Central memory CD4-positive, alpha-beta T cell (primary cell): ENCODE results near the gene WNT9B.

Source experiments
- DNase-seq: peaks from one replicate; pipeline ENCODE4 v3.0.0; 2022

The WNT9B gene

GRCh38 chr17:46885415-46886309 lies 34.3 kb downstream of the WNT9B start:
- DNase-seq = no peak

DNA sequence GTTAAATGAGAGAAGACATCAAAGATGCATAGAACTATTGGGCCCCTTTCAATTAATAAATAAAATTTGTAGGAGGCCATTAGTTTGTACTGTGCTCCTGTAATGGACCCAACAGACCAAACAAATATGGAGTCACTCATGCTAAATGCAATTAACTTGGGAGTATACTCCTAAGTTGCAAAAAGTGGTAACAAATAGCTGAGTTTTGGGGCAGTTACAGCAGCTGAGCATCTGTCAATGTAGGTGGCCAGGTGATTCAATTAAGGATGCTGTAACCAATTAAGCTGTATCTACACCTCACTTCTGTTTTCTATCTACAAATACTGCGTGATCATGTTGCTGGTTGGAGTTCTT lies 34.9 kb downstream of the WNT9B start:
- no peak for DNase-seq

DNA sequence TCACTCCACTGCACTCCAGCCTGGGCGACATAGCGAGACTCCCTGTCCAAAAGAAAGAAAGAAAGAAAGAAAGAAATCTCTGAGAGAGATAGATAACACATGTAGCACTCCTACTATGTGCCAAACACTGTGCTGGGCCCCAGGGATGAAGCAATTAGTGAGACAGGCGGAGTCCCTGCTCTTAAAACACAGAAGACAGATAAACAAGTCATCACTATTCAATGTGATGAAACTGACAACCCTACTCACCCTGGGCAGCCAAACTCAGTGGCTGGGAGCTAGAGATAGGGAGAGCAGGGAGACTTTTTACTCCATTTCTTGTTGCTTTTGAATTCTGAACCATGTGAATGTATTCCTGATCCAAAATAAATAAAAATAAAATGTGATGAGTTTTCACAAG lies 36.3 kb downstream of the WNT9B start:
- no peak for DNase-seq

GRCh38 chr17:46888727-46889126 lies 37.3 kb downstream of the WNT9B start:
- no peak for DNase-seq

DNA sequence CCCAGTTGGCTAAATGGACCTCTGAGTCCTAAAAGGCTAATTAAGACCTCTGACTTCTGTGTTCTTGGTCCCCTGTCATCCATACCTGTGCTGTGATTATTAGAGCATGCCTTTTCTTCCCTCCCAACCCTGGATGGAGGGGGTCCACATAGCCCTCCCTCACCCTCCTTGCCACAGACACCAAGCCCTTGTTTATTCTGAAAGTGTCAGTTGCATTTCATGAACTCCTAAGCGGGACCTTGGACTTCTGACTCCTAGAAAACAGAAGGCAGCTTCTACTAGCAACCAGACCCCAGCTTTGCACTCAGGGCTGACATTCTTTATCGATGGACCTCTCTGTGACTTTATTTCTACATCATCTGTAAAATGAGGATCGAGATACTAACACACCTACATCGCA lies 38.1 kb downstream of the WNT9B start:
- DNase-seq = no peak

- no peak for DNase-seq
Observed at GRCh38 chr17:46889992-46890564, 38.7 kb downstream of the WNT9B start.

- no peak for DNase-seq
Observed at GRCh38 chr17:46890638-46891037, 39.3 kb downstream of the WNT9B start.

- no peak for DNase-seq
Observed at GRCh38 chr17:46892192-46892703, 40.9 kb downstream of the WNT9B start.

GRCh38 chr17:46894024-46894423 lies 42.6 kb downstream of the WNT9B start:
- DNase-seq = no peak

DNA sequence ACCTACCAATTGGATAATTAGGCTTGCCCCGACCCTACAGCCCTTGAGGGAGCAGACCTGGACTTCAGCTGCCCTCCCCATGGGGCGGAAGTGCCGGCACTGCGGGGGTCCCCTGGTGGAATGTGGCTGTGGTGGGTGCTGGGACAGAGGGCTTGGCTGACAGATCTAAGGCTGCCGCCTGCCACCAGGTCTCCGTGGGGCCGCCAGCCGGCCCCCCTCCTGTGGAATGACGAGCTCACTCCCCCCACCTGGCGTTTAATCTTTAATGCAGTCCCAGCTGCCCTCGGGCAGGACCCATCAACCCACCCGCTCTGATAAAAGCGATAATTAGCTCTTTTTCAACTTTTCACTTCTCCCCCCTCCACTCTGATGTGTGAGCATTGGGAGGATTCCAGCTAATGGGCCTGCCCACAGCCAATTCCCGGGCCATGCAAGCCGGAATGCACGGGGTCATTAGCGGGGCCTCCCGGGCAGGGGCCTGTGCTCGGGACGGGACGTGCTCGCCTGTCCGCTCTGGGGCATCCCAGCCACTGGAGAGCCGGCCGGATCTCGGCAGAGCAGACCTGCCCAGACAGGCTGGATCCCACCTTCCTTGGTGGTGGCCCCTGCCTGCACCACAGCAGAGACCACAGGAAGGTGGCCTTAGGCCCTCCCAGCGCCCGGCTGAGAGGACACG lies 43.2 kb downstream of the WNT9B start:
- no peak for DNase-seq

GRCh38 chr17:46895171-46895570 lies 43.8 kb downstream of the WNT9B start:
- no peak for DNase-seq

DNA sequence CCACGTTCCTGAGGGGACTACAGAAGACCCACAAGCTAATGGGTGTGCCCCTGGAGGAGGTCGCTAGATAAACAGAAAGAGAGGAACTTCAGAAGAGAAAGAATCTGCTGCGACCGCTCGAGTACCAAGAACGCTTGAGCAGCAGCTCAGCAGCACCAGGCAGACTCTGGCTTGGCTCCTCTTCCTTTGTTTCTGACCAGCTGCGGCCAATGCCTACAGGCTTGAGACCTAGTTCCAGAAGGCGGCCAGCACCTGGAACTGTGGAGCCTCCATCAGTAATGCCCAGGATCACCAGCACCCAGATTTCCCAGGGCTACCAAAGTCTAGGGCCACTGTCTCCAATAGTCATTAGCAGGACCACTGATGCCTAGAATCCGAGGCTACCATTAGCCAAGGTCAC lies 45.6 kb downstream of the WNT9B start:
- no peak for DNase-seq

- DNase-seq = no peak
Observed at GRCh38 chr17:46898364-46898763, 47.0 kb downstream of the WNT9B start.

DNA sequence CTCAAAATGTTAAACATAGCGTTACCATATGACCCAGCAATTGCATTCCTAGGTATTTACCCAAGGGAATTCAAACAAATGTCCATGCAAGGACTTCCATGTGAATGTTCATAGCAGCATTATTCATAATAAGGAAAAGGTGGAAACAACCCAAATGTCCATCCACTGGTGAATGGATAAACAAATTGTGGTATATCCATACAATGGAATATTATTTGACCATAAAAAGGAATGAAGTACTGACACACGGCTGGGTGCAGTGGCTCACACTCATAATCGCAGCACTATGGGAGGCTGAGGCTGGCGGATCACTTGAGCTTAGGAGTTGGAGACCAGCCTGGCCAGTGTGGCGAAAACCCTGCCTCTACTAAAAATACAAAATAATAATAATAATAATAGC lies 47.5 kb downstream of the WNT9B start:
- DNase-seq = no peak

GRCh38 chr17:46901291-46901690 lies 49.9 kb downstream of the WNT9B start:
- no peak for DNase-seq

DNA sequence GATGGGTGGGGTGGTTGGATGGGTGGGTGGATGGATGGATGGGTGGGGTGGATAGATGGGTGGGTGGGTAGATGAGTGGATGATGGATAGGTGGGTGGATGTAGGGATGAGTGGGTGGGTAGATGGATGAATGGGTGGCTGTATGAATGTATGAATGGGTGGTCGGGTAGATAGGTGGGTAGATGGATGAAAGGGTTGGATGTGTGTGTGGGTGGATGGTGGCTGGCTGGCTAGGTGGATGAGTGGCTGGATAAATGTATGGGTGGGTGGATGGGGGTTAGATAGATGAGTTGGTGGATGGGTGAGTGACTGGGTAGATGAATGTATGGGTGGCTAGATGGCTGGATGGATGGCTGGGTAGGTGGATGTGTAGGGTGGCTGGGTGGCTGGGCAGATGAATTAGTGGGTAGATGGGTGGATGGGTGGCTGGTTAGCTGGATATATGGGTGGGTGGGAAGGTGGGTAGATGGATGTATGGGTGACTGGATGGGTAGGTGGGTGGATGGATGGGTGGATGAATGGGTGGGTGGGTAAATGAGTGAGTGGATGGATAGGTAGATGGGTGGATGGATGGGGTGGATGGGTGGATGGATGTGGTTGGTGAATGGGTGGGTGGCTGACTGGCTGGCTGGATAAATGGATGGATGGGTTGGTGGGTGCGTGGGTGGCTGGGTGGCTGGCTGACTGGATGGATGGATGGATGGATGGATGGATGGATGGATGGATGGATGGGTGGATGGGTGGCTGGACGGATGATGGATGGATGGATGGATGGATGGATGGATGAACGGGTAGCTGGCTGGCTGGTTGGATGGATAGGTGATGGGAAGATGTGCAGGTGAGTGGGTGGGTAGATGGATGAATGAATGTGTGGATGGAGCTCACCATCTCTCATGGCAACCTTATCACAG lies 52.6 kb downstream of the WNT9B start:
- no peak for DNase-seq

- DNase-seq = no peak
Observed at GRCh38 chr17:46908068-46908737, 56.8 kb downstream of the WNT9B start.

GRCh38 chr17:46910179-46910927 lies 59.0 kb downstream of the WNT9B start:
- DNase-seq = no peak

- no peak for DNase-seq
Observed at GRCh38 chr17:46911311-46911710, 59.9 kb downstream of the WNT9B start.

GRCh38 chr17:46915596-46915995 lies 64.2 kb downstream of the WNT9B start:
- no peak for DNase-seq

DNA sequence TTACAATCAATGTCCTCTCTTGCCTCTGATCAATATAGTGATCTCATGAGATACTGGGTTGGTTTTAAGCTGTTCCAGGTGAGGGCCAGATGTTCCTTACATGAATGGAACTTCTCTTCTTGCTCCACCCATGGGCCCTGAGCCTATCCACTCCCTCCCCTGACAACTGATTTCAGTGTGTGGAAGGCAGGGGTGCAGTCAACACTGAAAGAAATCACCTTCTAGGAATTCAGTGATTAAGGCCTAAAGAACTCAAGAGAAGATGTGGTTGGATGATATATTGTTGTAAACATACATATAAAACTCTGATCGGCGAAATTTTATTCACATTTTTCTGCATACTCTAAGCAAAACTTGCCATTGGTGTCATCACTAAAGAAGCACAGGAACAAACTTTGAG lies 64.8 kb downstream of the WNT9B start:
- DNase-seq = no peak
